ENCODE measurements around the gene LLPH. TPM values are rescaled to one million over a fixed set of nuclear protein-coding genes. Genes with fewer than 3 reads are reported as not detected.

Gene LLPH
- total and polyA plus RNA-seq, 2 of the 13 experiments (the other 11 are each of a cell fraction or from before 2014, with no cell fraction given): 4.2 to 25.6 TPM

DNA sequence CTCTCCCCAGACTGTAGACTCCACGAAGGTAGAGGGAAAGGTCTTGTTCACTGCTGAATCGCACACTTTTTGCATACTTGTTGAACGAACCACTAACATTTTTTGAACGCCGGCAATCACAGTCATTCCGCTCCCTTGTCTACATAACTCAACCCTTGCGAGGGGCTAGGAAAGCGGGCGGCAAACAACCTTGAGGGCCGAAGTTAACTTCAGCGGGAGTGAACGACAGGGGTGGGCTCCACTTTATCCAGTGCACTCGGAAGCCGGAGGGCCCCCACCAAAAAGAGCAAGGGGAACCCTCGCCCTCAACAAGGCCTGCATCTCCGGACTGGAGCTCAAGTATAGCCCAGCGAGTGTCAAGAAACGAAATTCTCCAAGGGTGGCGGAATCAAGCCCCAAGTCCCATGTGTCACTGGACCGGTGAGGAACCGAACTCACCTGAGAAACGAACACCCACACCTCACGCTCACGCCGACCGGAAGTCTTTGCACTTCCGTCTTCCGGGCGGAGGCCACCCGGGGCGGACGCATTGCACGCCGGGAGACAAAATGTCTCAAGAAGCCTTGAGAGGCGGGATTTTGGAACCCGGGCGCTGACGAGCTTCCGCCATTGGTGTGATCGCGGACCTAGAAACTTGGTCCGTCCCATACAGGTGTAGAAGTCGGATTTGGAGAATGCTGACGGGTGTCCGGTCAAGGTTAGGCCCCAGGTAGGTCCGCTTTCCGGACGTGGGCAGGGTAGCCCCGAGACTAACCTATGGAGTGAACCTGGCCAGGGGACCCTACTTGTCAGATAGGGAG lies at the start of gene LLPH (continued):
- TF ChIP-seq, protein P1, sequence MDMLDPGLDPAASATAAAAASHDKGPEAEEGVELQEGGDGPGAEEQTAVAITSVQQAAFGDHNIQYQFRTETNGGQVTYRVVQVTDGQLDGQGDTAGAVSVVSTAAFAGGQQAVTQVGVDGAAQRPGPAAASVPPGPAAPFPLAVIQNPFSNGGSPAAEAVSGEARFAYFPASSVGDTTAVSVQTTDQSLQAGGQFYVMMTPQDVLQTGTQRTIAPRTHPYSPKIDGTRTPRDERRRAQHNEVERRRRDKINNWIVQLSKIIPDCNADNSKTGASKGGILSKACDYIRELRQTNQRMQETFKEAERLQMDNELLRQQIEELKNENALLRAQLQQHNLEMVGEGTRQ (IDR thresholded peaks at IDR 0.05; ENCODE audit: low read depth, low read length): no peak
- TF ChIP-seq, protein P1 (CRISPR knock-in tag; IDR thresholded peaks at IDR 0.05; ENCODE audit: borderline replicate concordance): no peak
- TF ChIP-seq MAZ (IDR thresholded peaks at IDR 0.05; ENCODE audit: borderline replicate concordance, low read depth, low read length): no peak
- no peak for TF ChIP-seq MAZ (CRISPR knock-in tag; IDR thresholded peaks at IDR 0.05; ENCODE audit: low read depth)
- no peak for TF ChIP-seq ZNF207 (IDR thresholded peaks at IDR 0.05; ENCODE audit: borderline replicate concordance)
- no peak for TF ChIP-seq ZNF775 (CRISPR knock-in tag; IDR thresholded peaks at IDR 0.05; ENCODE audit: borderline replicate concordance)
- no peak for TF ChIP-seq SRSF9 (IDR thresholded peaks at IDR 0.05; ENCODE audit: borderline replicate concordance, insufficient read depth, low read depth, low read length, poor library complexity, severe bottlenecking)
- TF ChIP-seq, protein P2, sequence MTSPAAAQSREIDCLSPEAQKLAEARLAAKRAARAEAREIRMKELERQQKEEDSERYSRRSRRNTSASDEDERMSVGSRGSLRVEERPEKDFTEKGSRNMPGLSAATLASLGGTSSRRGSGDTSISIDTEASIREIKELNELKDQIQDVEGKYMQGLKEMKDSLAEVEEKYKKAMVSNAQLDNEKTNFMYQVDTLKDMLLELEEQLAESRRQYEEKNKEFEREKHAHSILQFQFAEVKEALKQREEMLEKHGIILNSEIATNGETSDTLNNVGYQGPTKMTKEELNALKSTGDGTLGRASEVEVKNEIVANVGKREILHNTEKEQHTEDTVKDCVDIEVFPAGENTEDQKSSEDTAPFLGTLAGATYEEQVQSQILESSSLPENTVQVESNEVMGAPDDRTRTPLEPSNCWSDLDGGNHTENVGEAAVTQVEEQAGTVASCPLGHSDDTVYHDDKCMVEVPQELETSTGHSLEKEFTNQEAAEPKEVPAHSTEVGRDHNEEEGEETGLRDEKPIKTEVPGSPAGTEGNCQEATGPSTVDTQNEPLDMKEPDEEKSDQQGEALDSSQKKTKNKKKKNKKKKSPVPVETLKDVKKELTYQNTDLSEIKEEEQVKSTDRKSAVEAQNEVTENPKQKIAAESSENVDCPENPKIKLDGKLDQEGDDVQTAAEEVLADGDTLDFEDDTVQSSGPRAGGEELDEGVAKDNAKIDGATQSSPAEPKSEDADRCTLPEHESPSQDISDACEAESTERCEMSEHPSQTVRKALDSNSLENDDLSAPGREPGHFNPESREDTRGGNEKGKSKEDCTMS (CRISPR knock-in tag; conservative IDR thresholded peaks at IDR 0.05): no peak
- TF ChIP-seq, protein P3, sequence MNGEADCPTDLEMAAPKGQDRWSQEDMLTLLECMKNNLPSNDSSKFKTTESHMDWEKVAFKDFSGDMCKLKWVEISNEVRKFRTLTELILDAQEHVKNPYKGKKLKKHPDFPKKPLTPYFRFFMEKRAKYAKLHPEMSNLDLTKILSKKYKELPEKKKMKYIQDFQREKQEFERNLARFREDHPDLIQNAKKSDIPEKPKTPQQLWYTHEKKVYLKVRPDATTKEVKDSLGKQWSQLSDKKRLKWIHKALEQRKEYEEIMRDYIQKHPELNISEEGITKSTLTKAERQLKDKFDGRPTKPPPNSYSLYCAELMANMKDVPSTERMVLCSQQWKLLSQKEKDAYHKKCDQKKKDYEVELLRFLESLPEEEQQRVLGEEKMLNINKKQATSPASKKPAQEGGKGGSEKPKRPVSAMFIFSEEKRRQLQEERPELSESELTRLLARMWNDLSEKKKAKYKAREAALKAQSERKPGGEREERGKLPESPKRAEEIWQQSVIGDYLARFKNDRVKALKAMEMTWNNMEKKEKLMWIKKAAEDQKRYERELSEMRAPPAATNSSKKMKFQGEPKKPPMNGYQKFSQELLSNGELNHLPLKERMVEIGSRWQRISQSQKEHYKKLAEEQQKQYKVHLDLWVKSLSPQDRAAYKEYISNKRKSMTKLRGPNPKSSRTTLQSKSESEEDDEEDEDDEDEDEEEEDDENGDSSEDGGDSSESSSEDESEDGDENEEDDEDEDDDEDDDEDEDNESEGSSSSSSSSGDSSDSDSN (CRISPR knock-in tag; IDR thresholded peaks at IDR 0.05): peak; percentile 44; the same call in 1 of the 2 replicates
- 0 out of 2 replicates have a peak, but pooled peaks have one; percentile 11 for TF ChIP-seq SP5 (CRISPR knock-in tag; IDR thresholded peaks at IDR 0.05; ENCODE audit: borderline replicate concordance, low read depth)
- no peak for TF ChIP-seq KDM6A (CRISPR knock-in tag; IDR thresholded peaks at IDR 0.05; ENCODE audit: low read depth)
- TF ChIP-seq CENPX (CRISPR knock-in tag; IDR thresholded peaks at IDR 0.05): no peak
- TF ChIP-seq, protein P4, sequence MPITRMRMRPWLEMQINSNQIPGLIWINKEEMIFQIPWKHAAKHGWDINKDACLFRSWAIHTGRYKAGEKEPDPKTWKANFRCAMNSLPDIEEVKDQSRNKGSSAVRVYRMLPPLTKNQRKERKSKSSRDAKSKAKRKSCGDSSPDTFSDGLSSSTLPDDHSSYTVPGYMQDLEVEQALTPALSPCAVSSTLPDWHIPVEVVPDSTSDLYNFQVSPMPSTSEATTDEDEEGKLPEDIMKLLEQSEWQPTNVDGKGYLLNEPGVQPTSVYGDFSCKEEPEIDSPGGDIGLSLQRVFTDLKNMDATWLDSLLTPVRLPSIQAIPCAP (CRISPR knock-in tag; IDR thresholded peaks at IDR 0.05; ENCODE audit: low read depth): no peak
- TF ChIP-seq ZNF430 (CRISPR knock-in tag; IDR thresholded peaks at IDR 0.05): no peak
- TF ChIP-seq, protein P5, sequence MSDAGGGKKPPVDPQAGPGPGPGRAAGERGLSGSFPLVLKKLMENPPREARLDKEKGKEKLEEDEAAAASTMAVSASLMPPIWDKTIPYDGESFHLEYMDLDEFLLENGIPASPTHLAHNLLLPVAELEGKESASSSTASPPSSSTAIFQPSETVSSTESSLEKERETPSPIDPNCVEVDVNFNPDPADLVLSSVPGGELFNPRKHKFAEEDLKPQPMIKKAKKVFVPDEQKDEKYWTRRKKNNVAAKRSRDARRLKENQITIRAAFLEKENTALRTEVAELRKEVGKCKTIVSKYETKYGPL (CRISPR knock-in tag; IDR thresholded peaks at IDR 0.05): no peak
- 0 out of 2 replicates have a peak, but pooled peaks have one; percentile 22 for TF ChIP-seq NCOA2 (CRISPR knock-in tag; IDR thresholded peaks at IDR 0.05)
- TF ChIP-seq ZNF720 (CRISPR knock-in tag; IDR thresholded peaks at IDR 0.05): no peak
- 0 out of 2 replicates have a peak, but pooled peaks have one; percentile 22 for TF ChIP-seq ZIK1 (CRISPR knock-in tag; IDR thresholded peaks at IDR 0.05; ENCODE audit: borderline replicate concordance, low read depth)
- peak; percentile 43; the same call in 1 of the 2 replicates for TF ChIP-seq SUZ12 (IDR thresholded peaks at IDR 0.05; ENCODE audit: low read depth, low read length)
- TF ChIP-seq MTF2 (CRISPR knock-in tag; IDR thresholded peaks at IDR 0.05; ENCODE audit: borderline replicate concordance): peak; percentile 63; the same call in 1 of the 2 replicates
